Glomerular visceral epithelial cell (primary cell): ENCODE results near the gene APBB2.
A peak's percentile ranks its signal among the peaks of the same experiment; 100 is the strongest.
"Not testable (repeated sequence)": the region's sequence is repeated elsewhere in the genome, so short reads cannot be mapped to it uniquely, and the experiment has no call there.

Source experiments
- DNase-seq: peaks from one replicate; pipeline ENCODE4 v3.0.0-alpha.2; 2016; ENCODE audit errors: extremely low spot score

The APBB2 gene

GRCh38 chr4:40939856-40940255 is 274.5 kb downstream of the APBB2 start:
- no peak for DNase-seq

GRCh38 chr4:40938337-40938736 is 276.0 kb downstream of the APBB2 start:
- DNase-seq = no peak

- no peak for DNase-seq
Observed at GRCh38 chr4:40937140-40937725, 277.1 kb downstream of the APBB2 start.

GRCh38 chr4:40934676-40935075 is 279.7 kb downstream of the APBB2 start:
- DNase-seq = no peak

GRCh38 chr4:40933272-40934053 is 280.9 kb downstream of the APBB2 start:
- no peak for DNase-seq

- DNase-seq = no peak
Observed at GRCh38 chr4:40931841-40932240, 282.5 kb downstream of the APBB2 start.

- DNase-seq = no peak
Observed at GRCh38 chr4:40931238-40931637, 283.1 kb downstream of the APBB2 start.

- no peak for DNase-seq
Observed at GRCh38 chr4:40927074-40927473, 287.3 kb downstream of the APBB2 start.

- no peak for DNase-seq
Observed at GRCh38 chr4:40924793-40925117, 289.6 kb downstream of the APBB2 start.

- peak; percentile 66 for DNase-seq
Observed at GRCh38 chr4:40924096-40924792, 290.1 kb downstream of the APBB2 start.

- DNase-seq = no peak
Observed at GRCh38 chr4:40923316-40924095, 290.8 kb downstream of the APBB2 start.

GRCh38 chr4:40919976-40920375 is 294.4 kb downstream of the APBB2 start:
- DNase-seq = not testable (repeated sequence)

GRCh38 chr4:40918330-40918729 is 296.0 kb downstream of the APBB2 start:
- no peak for DNase-seq

- peak; percentile 17 for DNase-seq
Observed at GRCh38 chr4:40916880-40917279, 297.5 kb downstream of the APBB2 start.

- DNase-seq = peak; percentile 59
Observed at GRCh38 chr4:40916218-40916555, 298.2 kb downstream of the APBB2 start.

- DNase-seq = peak; percentile 81
Observed at GRCh38 chr4:40915318-40916217, 298.8 kb downstream of the APBB2 start.

GRCh38 chr4:40912460-40913184 is 301.7 kb downstream of the APBB2 start:
- DNase-seq = no peak

- DNase-seq = no peak
Observed at GRCh38 chr4:40910706-40911105, 303.6 kb downstream of the APBB2 start.

GRCh38 chr4:40909363-40909876 is 304.9 kb downstream of the APBB2 start:
- peak; percentile 48 for DNase-seq

- peak; percentile 79 for DNase-seq
Observed at GRCh38 chr4:40908702-40909362, 305.5 kb downstream of the APBB2 start.
